PC-3 (cell line): ENCODE results near the gene AUP1. TPM values are rescaled to one million over a fixed set of nuclear protein-coding genes. Genes with fewer than 3 reads are reported as not detected.

Source experiments
- ATAC-seq: fragments of 200-7000 bp; cut with Tn5 transposase; 2 replicates; pipeline ENCODE4 v1.9.1; 2020; ENCODE audit warnings: mild to moderate bottlenecking, moderate library complexity
- BruUV-seq: library from RNA; stranded (reverse); fragments of 400-500 nt; replicated peaks from 2 replicates; lab custom pipeline; 2021; lab: Mats Ljungman, UMichigan
- CTCF ChIA-PET: fragments of 300-600 bp; sonication (Branson Sonifier 250); formaldehyde crosslinking; loops from one replicate; lab custom pipeline; 2022; ENCODE audit warnings: antibody characterized with exemption; lab: Charles Lee
- POLR2A ChIA-PET: fragments of 300-600 bp; sonication (Branson Sonifier 250); formaldehyde crosslinking; loops from one replicate; lab custom pipeline; 2022; ENCODE audit warnings: antibody characterized with exemption; ENCODE audit not compliant: unreplicated experiment; lab: Charles Lee
- DNase-seq: peaks from one replicate; pipeline ENCODE4 v3.0.0-alpha.2; 2015
- H2AFZ ChIP-seq: fragments of 300-600 bp; sonication (generic); 2 replicates; pipeline ENCODE4 v1.6.0; 2016; ENCODE audit warnings: antibody characterized with exemption, low read length
- H3F3A ChIP-seq: fragments of 300-600 bp; sonication (generic); one replicate; pipeline ENCODE4 v1.6.0; 2017; ENCODE audit warnings: antibody characterized with exemption, low read length, control low read depth, mild to moderate bottlenecking; ENCODE audit not compliant: unreplicated experiment
- H3K27ac ChIP-seq: fragments of 300-600 bp; sonication (generic); 2 replicates; pipeline ENCODE4 v1.5.1; 2016; ENCODE audit warnings: mild to moderate bottlenecking, low read length
- H3K27me3 ChIP-seq: fragments of 300-600 bp; sonication (generic); 2 replicates; pipeline ENCODE4 v1.6.1; 2016; ENCODE audit warnings: low read length, mixed read lengths
- H3K36me3 ChIP-seq: fragments of 300-600 bp; sonication (generic); 2 replicates; pipeline ENCODE4 v1.6.1; 2016; ENCODE audit warnings: low read depth, mixed run types, low read length, mixed read lengths
- H3K4me1 ChIP-seq: fragments of 300-600 bp; sonication (generic); 2 replicates; pipeline ENCODE4 v1.5.1; 2016; ENCODE audit warnings: low read length; ENCODE audit not compliant: insufficient read depth
- H3K4me2 ChIP-seq: fragments of 300-600 bp; sonication (generic); 2 replicates; pipeline ENCODE4 v1.6.0; 2016; ENCODE audit warnings: low read length
- H3K4me3 ChIP-seq: fragments of 300-600 bp; sonication (generic); 2 replicates; pipeline ENCODE4 v1.5.1; 2016; ENCODE audit warnings: mild to moderate bottlenecking, low read length, mixed read lengths
- H3K79me2 ChIP-seq: fragments of 300-600 bp; sonication (generic); 2 replicates; pipeline ENCODE4 v1.6.1; 2017; ENCODE audit warnings: low read length, mixed read lengths
- H3K9ac ChIP-seq: fragments of 300-600 bp; sonication (generic); 2 replicates; pipeline ENCODE4 v1.6.0; 2016; ENCODE audit warnings: mild to moderate bottlenecking, low read length
- H3K9me2 ChIP-seq: fragments of 300-600 bp; sonication (generic); replicated peaks from 2 replicates; pipeline ENCODE4 v1.6.1; 2016; ENCODE audit warnings: mixed run types, low read length, mixed read lengths
- H3K9me3 ChIP-seq: fragments of 300-600 bp; sonication (generic); 2 replicates; pipeline ENCODE4 v1.6.1; 2016; ENCODE audit warnings: low read length, mixed read lengths
- H4K20me1 ChIP-seq: fragments of 300-600 bp; sonication (generic); 2 replicates; pipeline ENCODE4 v1.6.1; 2016; ENCODE audit warnings: low read length, mixed read lengths
- CTCF ChIP-seq: fragments of 300-600 bp; sonication (generic); conservative IDR thresholded peaks from 2 replicates; pipeline ENCODE4 v1.5.1; 2017; ENCODE audit warnings: antibody characterized with exemption, low read depth, mild to moderate bottlenecking, low read length
- EZH2 ChIP-seq: fragments of 300-600 bp; sonication (generic); IDR thresholded peaks from one replicate; pipeline ENCODE4 v1.6.1; 2017; ENCODE audit warnings: antibody characterized with exemption, mild to moderate bottlenecking, low read length; ENCODE audit not compliant: unreplicated experiment
- EZH2phosphoT487 ChIP-seq: fragments of 300-600 bp; sonication (generic); IDR thresholded peaks from 2 replicates; pipeline ENCODE4 v1.6.1; 2018; ENCODE audit warnings: mild to moderate bottlenecking, antibody characterized with exemption, low read length, borderline replicate concordance
- intact Hi-C: fragments of 100-400 bp; cut with micrococcal nuclease; formaldehyde crosslinking; loops from 2 replicates; pipeline ENCODE4 v1.9.0; 2023
- total RNA-seq: library from RNA; depleted of rRNA; stranded (reverse); fragments of >200 nt; gene quantifications from 2 replicates; pipeline ENCODE4 v1.2.3, GENCODE V29; 2014

AUP1 gene
- total RNA-seq, 1 experiment from 2014 or later = 233 TPM

GRCh38 chr2:74502720-74503505 lies 26.6 kb downstream of the AUP1 start:
- Histone ChIP-seq H3F3A (no peaks in the 10 kb centered on the region), H3K36me3 (peaks cover 7% of the 10 kb centered on the region), H3K4me3 (no peak overlapping the region), H3K9ac (no peak overlapping the region), H3K4me1 (peaks cover 28% of the 10 kb centered on the region), H2AFZ (no peak overlapping the region), H4K20me1 (no peaks in the 10 kb centered on the region), H3K79me2 (peaks cover 22% of the 10 kb centered on the region), H3K27me3 (no peaks in the 10 kb centered on the region), H3K4me2 (no peak overlapping the region), H3K27ac (no peak overlapping the region), H3K9me2 (no peaks in the 10 kb centered on the region), H3K9me3 (no peaks in the 10 kb centered on the region)
- no peak for ATAC-seq
- no TSS peak for BruUV-seq
- POLR2A ChIA-PET = no interaction called here
- CTCF ChIA-PET = no interaction called here
- TF ChIP-seq EZH2phosphoT487 (no peak), CTCF (no peak), EZH2 (no peak)
- no peak for DNase-seq
- intact Hi-C loops = no loop called here

GRCh38 chr2:74502147-74502719 lies 27.3 kb downstream of the AUP1 start:
- H3F3A ChIP-seq = no peaks in the 10 kb centered on the region
- H4K20me1 ChIP-seq = no peaks in the 10 kb centered on the region
- H3K4me2 ChIP-seq = no peak overlapping the region
- no peaks in the 10 kb centered on the region for H3K27me3 ChIP-seq
- H3K27ac ChIP-seq = no peak overlapping the region
- CTCF ChIA-PET = no interaction called here
- intact Hi-C loops = no loop called here
- ATAC-seq = no peak
- H3K9ac ChIP-seq = no peak overlapping the region
- H3K4me3 ChIP-seq = no peak overlapping the region
- peaks cover 22% of the 10 kb centered on the region for H3K79me2 ChIP-seq
- no TSS peak for BruUV-seq
- TF ChIP-seq EZH2 = no peak
- no peak for TF ChIP-seq CTCF
- TF ChIP-seq EZH2phosphoT487 = no peak
- no peak overlapping the region for H2AFZ ChIP-seq
- peaks cover 7% of the 10 kb centered on the region for H3K36me3 ChIP-seq
- H3K9me3 ChIP-seq = no peaks in the 10 kb centered on the region
- POLR2A ChIA-PET = no interaction called here
- no peaks in the 10 kb centered on the region for H3K9me2 ChIP-seq
- no peak for DNase-seq
- H3K4me1 ChIP-seq = peaks cover 32% of the 10 kb centered on the region
